ENCODE measurements around the gene ALG1. TPM values are rescaled to one million over a fixed set of nuclear protein-coding genes. Genes with fewer than 3 reads are reported as not detected.
"Not testable (repeated sequence)": the region's sequence is repeated elsewhere in the genome, so short reads cannot be mapped to it uniquely, and the experiment has no call there.

Gene ALG1
- total RNA-seq, 1 donor from 2014 or later, result 20.5 TPM

DNA sequence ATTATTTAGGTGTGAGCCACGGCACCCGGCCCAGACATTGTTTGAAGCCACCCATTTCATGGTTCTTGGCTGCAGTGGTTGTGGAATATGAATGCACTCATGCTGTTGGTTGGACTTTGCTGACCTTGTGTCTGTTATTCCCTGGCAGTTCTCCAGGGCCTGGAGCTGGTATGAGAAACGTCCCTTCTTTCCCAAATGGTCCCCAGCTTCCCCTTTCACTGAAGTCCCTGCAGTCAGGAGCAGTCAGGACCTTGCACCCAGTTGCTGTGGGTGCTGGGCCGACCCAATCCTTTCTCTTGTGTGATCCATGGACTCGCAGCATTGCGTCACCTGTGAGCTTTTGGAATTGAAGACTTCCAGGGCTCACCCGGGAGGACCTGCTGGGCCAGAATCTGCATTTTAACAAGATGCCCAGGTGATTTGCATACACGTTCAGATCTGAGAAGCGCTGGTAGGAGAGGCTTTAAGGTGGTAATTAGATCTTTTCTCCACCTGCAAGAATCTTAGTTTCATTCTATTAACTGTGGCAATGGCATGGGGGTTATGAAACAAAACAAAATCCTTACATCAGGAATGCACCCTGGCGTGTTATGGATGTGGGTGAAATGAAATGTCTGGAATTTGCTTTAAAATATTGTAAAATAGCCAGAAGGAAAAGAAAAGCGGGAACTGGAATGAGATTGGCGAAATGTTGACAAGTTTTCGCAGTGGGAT lies 63.3 kb downstream of the ALG1 start:
- not testable (repeated sequence) for H3K27me3 ChIP-seq (ENCODE audit: control insufficient read depth, insufficient read depth, low read length); H3K36me3 ChIP-seq (ENCODE audit: control insufficient read depth, insufficient read depth, low read length); FAIRE-seq; H3K4me3 ChIP-seq (ENCODE audit: low read depth, low read length); DNase-seq (ENCODE audit: low read depth)

Other genes with a start within 250 kb of the ALG1 start
- gene GLYR1, start 224.6 kb upstream of the ALG1 start, total RNA-seq, result 31.1 and 35.5 TPM in 2 replicates
- 17.6 and 21.8 TPM in 2 replicates for gene UBN1, start 224.4 kb upstream of the ALG1 start, total RNA-seq
- gene PPL, start 134.7 kb upstream of the ALG1 start, total RNA-seq, result 184 and 378 TPM in 2 replicates
- under 0.01 and 0.13 TPM in 2 replicates for gene SEC14L5, start 113.5 kb upstream of the ALG1 start, total RNA-seq
- 9.2 and 9.7 TPM in 2 replicates for gene NAGPA, start 37.9 kb upstream of the ALG1 start, total RNA-seq
- gene C16orf89, start 5.9 kb upstream of the ALG1 start, total RNA-seq, result not detected in 2 replicates
- gene EEF2KMT, start 26.0 kb downstream of the ALG1 start, total RNA-seq, result 12.3 and 16.6 TPM in 2 replicates

Data from bronchial epithelial cell (primary cell).